ENCODE measurements around the gene GRID1.
"Not testable (repeated sequence)": the region's sequence is repeated elsewhere in the genome, so short reads cannot be mapped to it uniquely, and the experiment has no call there.

GRID1 gene

DNA sequence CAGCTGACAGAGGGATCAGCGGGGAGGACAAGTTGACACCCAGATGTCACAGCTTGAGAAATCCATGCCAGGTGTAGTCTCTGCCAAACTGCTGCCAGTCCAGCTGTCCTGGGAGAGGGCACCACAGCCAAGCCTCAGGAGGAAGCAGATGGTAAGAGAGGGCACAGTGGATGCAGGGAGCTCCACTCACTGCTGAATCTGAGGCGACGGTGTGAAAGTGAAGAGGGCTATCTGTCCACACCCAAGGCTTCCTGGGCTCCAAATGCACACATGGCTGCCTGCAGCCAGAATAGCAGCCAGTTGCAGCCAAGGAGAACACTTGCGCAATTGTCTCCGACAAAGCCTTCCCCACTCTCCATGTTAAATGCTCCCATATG, 502.4 kb downstream of the GRID1 start:
- DNase-seq (ENCODE audit: low read depth): no peak

DNA sequence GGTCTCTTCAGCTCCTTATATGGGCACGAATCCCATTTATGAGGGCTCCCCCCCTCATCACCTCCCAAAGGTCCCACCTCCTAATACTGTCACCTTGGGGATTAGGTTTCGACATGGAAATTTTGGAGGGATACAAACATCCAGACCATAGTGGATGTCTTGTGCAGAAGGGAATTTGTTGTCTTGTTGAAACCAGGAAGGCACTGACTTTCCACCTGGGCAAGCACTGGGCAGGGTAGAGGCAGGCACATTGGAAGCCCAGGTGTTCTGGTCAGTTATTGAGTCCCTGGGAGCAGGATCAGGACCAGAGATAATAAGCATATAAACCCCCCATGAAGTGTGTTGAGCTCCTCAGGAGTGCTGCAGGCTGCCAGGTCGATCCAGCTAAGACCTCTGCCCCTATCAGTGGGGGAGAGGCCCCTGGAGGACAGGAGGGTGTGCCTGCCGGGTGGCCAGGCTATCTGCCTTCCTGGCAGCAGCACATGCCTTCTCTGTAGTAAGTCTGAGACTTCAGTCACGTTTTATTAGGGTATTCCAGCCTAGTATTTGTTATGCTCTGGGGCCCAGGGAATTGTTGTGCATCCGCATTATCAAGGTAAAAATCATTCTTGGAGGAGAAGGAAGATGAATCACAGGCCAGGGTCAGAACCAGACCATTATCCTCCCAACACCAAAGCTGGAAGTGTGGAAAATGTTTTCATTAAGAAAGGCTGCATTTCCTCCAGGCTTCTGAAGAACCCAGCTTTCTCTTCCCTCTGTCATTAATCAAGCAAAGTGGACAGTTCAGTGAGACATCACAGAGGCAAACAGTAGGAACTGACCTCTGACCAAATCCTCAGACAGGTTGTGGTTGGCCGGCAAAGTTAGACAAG, 503.1 kb downstream of the GRID1 start:
- no peak for DNase-seq (ENCODE audit: low read depth)

DNA sequence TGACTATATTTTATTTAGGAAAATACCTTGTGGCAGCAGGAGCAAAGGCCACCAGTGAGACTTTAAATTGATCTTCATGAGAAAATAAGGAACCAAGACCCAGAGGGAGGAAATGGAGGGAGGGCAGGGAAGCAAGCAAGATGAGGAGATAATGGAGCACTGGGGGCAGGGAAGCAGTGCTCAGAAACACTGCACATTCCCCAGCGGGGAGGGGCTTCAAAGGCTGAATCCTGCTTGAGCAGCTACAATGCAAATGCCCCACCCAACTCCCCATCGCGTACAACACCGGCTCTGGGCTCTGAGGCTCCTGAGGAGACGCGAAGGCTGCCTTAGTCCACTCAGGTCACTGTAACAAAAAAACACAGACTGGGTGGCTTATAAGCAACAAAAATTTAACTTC, 503.8 kb downstream of the GRID1 start:
- DNase-seq (ENCODE audit: low read depth): no peak

DNA sequence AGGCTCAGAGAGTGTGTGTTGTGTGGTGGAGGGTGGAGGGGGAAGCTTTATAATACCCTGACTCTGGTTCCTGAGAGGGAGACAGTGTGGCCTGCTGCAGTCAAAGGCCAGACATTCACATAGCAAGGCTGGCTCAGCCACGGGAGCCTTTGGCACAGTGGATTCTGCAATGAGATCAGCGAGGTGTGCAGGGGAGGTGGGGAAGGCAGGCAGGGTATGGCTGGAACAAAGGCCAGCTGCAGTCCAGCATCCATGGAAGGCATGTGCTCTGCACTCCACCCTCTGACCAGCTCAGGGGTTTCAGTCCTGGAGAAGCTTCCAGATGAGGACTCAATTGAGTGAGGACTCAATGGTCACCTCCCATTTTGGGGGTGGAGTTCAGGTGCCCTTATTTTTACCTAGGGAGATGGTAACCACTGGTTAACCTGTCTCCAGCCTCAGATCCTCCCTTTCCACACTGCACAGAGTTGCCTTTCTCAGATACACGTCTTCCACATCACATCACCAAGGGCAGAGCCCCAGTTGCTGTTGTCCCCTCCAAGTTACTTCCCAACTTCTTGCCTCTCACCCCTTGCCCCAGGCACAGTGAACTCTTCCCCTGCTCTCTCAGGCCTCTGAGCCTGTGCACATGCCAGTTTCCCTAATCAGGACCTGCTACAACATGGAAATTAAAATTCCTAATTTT, 504.9 kb downstream of the GRID1 start:
- no peak for DNase-seq (ENCODE audit: low read depth)

DNA sequence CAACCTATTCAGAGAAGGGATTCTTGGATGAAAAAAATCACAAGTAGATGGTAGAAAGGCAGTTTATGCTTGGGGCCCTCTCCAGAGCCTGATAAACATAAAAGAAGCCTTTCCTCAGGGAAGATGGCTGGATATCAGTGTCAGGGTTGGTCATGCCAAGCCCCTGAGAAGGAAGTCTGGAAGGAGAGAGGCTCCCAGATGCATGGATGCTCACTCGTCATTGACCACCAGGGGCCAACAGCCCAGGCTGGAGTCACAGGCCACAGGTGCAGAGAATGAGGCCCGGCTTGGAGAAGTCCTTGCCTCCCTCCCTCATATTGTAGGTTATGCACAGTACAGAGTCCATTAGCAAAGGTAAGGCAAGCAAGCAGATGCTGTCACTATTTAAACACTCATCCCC, 506.7 kb downstream of the GRID1 start:
- no peak for DNase-seq (ENCODE audit: low read depth)

DNA sequence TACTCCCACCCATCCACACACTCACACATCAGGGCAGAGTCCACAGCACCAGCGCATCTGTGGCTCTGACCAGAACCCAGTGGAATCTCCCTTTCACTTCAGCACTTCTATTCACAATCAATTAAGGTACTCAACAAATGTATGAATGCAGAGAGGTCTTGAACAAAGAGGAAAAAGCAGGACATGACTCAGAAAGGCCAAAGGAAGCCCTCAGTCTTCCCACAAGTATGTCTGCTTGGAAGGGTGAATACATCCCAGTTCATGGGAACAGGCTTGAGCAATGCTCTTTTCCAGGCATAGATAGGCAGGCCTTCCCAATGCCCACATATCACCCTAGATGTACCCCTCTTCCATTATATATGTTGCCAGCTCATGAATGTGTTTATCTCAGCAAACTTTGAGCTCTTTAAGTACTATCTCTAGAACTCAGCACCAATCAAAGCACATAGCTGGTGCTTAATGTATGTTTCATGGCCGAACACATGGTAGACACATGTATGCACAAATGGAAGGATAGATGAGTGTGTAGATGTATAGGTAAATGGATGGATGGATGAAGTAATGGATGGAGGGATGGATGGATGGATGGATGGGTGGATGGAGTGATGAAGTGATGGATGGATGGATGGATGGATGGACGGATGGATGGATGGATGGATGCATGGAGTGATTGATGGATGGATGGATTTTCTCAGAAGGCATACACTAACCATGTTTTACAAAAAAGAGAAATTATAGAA, 507.6 kb downstream of the GRID1 start:
- no peak for DNase-seq (ENCODE audit: low read depth)

DNA sequence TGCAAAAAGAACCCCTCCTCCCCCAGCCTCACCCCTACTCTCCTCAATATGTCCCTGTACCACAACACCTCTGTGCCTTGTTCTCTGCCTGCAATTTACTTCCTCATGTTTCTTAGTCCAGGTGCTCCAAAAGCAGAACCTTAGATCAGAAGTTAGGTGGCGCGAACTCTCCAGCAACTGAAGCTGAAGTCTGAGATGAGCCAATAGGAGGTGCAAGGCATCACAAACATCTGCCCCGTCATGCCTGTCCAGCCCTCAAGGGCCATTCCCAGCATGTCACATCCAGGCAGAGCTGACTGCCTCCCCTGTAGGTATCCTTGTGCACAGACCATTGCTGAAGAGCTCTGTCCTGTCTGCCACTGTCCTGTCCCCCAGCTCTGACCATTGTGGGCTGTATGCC, 508.8 kb downstream of the GRID1 start:
- DNase-seq (ENCODE audit: low read depth): no peak

DNA sequence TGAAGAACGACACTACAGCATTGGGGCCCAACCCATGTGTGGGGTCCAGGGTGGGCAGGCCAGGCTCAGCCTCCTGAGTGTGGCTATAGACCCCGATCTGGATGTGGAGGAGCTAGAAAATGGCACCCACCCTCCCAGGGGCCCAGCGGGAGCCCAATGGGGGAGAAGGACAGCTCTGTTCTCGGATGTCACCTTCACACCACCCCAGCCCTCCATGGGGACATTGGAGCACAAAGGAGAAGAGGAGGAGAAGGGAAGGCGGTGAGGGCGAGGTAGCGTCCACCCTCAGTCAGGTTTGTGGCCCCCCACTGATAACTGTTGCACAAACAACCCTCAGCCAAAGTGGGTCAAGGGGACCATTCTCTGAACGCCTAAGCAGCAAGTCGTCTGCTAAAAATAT, 509.3 kb downstream of the GRID1 start:
- no peak for DNase-seq (ENCODE audit: low read depth)

DNA sequence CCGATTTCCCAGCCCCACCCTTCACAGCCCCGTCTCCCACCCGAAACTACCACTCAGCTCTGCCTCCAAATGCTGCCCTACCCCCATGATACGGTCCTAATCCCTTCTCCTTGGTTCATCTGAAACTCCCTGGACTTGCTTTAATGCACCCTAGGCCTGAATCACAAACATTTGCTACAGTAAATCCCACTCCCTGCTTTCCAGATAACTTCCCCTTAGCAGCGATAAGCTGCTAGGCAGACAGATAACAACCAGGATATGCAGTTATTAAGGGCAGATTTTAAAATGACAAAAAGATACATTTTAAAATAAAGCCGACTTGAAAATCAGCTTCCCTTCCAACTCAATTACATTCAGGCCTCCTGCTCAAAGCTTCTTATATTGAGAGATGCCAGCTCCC, 514.7 kb downstream of the GRID1 start:
- no peak for DNase-seq (ENCODE audit: low read depth)

DNA sequence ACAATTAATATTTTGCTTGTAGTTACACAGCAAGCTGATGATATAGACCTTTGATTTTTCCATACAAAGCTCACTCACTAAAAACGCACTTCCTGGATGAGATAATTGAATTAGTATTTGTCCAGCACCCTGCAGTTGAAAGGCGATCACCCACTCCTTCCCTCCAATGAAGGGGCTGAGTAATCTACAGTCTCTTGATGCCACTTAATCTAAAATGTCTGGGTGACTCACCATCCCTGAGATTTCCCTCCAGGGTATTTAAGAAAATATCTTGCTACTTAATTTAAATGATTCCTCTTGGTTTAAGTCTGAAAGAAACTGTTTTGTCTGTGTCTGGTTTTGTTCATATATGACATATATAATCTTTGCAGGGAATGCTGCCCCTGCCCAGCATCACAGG, 515.3 kb downstream of the GRID1 start:
- no peak for DNase-seq (ENCODE audit: low read depth)

DNA sequence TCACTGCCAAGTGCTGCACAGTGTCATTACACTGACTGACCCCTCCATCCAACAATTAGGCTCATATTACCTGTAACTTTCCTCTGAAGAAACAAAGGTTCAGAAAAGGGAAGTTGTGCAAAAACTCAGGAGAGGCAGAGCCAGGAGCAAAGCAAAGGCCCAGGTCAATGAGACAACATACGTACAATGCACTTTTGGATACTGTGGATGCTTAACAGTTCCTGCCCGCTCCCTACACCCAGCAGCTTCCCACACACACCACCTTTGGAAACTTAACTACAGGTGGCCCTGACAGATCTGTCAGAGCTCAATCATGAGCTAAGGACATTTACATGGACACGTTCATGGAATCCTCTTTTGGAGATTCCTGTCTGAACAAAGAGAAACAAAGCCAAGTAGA, 515.9 kb downstream of the GRID1 start:
- DNase-seq (ENCODE audit: low read depth): no peak

DNA sequence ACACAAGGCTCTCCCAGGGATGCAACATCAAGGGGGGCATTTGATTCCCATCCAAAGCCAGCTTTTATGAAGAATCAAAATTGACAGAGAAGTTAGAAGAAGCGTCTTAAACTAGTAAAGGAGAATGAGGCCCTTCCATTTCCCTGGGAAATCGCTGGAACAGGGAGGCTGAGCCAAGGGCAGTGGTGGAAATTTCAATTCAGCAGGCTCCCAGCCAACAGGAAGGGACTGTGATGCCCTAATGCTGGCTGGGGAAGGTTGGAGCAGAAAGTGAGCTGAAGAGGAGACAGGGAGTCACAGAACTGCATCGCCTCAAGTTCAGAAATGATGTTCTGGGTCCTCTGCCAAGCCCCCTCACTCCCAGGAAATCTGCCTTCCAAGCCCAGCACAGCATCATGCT, 517.3 kb downstream of the GRID1 start:
- DNase-seq (ENCODE audit: low read depth): no peak

DNA sequence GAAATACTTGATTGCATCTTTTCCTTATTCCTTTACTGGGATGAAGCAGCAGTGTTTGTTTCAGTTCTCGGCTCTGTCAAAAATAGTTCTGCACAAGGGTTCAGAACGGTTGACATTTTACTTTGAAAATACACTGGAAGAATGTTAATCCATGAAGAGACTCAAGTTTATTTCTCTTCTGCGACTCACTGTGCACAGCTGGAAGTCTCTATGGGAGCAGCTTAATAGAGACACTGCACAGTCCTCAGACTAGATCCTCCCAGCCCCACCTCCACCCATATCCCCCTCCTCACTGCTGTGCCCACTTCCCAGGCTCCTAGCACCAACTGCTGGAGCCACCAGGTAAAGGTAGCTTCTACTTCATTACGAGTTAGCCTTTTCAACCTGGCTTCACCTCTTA, 517.8 kb downstream of the GRID1 start:
- DNase-seq (ENCODE audit: low read depth): no peak

DNA sequence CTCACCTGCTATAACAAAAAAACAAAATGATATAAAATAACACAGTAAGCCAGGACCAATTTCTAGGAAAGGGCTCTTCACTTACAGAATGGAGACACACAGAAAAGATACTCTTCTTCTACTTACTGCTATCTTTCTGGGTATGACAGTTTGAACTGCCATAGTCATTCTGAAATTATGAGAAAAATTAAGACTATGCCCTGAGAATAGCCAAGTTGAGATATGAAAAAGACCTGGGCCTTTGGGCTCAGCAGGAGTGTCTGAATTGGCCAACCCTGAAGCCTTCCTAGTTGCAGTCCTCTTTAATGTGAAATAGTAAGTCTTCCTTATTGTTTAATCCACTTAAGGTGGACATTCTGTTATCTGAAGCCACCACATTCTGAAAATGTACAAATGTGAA, 519.5 kb downstream of the GRID1 start:
- DNase-seq (ENCODE audit: low read depth): no peak

DNA sequence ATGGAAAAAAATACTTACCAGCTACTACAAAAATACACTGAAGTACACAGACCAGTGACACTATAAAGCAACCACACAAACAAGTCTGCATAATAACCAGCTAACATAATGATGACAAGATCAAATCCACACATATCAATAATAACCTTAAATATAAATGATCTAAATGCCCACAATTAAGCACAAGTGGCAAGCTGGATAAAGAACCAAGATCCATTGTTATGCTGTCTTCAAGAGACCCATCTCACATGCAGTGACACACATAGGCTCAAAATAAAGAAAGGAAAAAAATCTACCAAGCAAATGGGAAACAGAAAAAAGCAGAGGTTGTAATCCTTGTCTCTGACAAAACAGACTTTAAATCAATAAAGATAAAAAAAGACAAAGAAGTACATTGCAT, 527.9 kb downstream of the GRID1 start:
- not testable (repeated sequence) for DNase-seq (ENCODE audit: low read depth)

DNA sequence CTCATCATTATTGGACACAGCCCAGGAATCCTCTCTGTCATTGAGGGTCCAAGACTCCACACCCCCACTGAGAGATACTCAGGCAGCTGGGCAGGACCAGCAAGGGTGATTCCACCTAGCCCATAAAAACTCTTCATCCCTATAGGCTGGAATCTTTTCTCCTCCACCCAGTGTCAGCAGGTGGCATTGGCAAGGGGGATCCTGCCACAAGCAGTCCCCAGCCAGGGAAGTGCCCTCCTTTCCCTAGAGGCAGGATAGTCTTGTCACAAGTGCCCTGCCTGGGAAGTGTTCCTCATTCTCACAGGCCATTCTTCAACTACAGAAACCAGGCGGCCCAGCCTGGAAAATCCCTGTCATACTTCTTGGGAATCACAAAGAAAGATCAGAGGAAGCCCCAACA, 533.6 kb downstream of the GRID1 start:
- DNase-seq (ENCODE audit: low read depth): no peak

DNA sequence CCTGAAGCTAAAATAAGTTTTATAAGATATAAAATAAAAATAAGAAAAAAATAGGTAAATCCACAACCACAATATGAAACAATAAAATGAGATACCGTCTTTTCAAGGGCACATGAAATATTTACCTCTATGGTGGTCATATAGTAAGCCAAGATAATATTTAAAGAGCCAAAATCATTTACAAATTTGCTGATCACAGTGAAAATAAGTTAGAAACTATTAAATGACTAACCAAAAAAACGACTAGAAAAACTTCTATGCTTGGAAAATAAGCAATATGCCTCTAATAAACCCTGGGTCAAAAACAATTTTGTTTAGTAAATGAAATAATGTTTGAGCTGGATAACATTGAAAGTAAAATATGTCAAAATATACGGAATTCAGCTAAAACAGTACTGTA, 535.2 kb downstream of the GRID1 start:
- no peak for DNase-seq (ENCODE audit: low read depth)

DNA sequence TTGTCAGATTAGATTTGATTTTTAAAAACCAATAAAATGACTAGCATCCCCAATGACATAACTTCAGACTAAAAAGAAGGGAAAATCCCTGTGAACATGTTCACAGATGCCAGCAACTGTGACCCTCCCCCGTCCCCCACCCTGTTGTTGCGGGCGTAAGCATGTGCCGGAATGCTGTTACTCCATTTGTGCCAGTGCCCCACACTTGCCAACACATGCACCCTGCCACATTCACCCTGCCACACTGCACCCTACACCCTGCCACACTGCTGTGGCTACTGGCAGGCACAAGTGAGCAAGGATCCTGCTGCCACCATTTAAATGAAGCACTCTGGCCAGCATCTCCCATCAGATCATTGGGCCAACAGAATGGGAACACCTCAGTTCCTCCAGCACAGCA, 540.2 kb downstream of the GRID1 start:
- no peak for DNase-seq (ENCODE audit: low read depth)

DNA sequence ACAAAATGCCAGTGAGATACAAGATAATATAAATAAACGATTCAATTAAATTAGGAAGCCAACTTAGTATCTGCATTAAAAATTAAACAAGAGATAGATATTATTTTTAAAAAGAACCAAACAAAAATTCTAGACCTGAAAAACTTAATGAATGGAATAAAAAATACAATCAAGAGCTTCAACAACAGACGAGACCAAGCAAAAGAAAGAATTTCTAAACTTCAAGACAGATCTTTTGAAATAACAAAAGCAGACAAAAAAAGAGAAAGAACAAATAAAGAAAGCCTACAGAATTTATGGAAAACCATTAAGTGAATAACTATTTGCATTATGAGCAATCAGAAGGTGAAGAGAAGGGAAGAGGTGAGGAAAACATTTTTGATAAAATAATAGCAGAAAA, 555.2 kb downstream of the GRID1 start:
- DNase-seq (ENCODE audit: low read depth): no peak

DNA sequence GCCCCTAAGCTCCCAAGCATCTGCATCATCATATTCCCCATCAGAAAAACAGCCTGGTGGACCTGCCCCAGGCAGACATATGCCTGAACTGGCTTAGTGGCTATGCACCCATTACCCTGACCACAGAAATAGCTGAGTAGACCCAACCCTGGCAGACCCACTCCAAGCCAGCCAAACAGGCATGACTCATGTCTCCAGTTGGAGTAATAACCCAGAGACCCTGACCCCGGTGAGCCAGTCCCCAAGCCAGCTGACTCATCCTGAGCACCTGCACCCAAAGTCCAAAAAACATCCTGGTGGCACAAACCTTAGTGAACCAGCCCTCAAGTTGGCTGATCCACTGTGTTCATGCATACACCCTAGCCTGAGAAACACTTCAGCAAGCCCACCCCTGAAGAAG, 555.9 kb downstream of the GRID1 start:
- DNase-seq (ENCODE audit: low read depth): no peak

DNA sequence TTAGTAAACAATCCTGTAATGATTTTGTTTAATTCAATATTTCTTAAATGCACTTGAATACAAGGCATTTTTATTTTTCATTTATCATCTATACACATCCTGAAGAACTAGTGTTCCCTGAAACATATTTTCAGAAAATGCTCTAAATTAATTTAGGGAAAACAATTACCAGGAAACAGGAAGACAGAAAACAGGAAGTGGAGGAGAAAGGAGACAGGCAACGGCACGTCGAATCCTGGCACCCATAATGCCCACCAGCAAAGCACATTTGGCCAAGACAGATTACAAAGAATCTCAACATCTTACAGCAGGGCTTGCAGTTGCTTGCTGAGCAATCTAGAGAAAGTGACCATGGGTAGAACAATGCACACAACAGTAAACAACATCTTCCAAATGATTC, 571.1 kb downstream of the GRID1 start:
- DNase-seq (ENCODE audit: low read depth): no peak

DNA sequence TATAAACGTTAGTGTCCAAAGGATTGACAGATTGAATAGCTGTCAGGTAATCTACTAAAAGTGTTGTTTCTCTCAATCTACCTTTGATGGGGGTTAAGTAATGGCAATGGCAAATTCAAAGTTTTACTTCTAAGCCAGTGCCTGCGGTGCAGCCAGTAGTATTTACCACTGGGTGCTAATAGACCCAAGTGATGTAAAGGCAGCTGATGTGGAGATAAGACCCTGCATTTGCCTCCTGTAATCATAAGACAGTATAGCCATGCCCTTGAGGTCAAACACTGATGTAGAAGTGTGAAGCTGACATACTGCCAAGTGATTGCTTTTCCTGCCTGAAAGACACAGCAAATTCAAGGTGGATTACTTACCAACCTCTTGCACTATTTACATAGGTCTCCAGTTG, 572.0 kb downstream of the GRID1 start:
- no peak for DNase-seq (ENCODE audit: low read depth)

DNA sequence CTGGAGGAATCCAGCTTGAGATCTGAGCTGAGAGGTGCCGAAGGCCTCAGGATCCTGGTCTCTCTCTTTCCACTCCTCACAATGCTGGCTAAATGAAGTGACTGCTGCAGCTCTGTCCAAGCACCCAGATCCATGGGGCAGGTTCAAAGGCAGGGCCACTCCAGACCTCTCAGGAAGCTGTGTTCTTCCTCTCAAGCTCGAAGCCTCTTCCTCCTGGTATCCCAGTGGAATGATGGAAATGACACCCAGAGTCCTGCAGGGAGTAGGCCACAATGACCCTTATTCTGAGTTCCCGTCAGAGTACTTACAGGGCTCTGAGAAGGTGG, 574.1 kb downstream of the GRID1 start:
- DNase-seq (ENCODE audit: low read depth): no peak

Data from stimulated activated CD8-positive, alpha-beta memory T cell treated with anti-CD3 and anti-CD28 coated beads, Interleukin-12 subunit alpha, Interleukin-12 subunit beta, amount 100 ng/mL, for 1 hour (primary cell).